Effector memory CD4-positive, alpha-beta T cell (primary cell): ENCODE measurements around the gene SMCHD1.

ENCODE experiments used
- DNase-seq, 3 donors: peaks; one replicate each; pipeline ENCODE4 v3.0.0-alpha.2; 2020
- H3K27ac ChIP-seq: 2 replicates; pipeline ENCODE4 v1.7.0; 2013; ENCODE audit warnings: mild to moderate bottlenecking, low read length, moderate library complexity; ENCODE audit not compliant: insufficient read depth, poor library complexity, severe bottlenecking
- H3K27me3 ChIP-seq: replicated peaks from 2 replicates; pipeline ENCODE4 v1.7.0; 2013; ENCODE audit warnings: mild to moderate bottlenecking, low read length; ENCODE audit not compliant: insufficient read depth, control insufficient read depth, poor library complexity, severe bottlenecking
- H3K36me3 ChIP-seq: 2 replicates; pipeline ENCODE4 v1.7.0; 2013; ENCODE audit warnings: mild to moderate bottlenecking, low read length, moderate library complexity; ENCODE audit not compliant: control insufficient read depth, insufficient read depth
- H3K4me1 ChIP-seq: 2 replicates; pipeline ENCODE4 v1.7.0; 2013; ENCODE audit warnings: low read length, mild to moderate bottlenecking; ENCODE audit not compliant: control insufficient read depth, insufficient read depth, poor library complexity, severe bottlenecking
- H3K4me3 ChIP-seq: 2 replicates; pipeline ENCODE4 v1.7.0; 2013; ENCODE audit warnings: low read length, low read depth, mild to moderate bottlenecking; ENCODE audit not compliant: insufficient read depth, poor library complexity, severe bottlenecking
- H3K9me3 ChIP-seq: 2 replicates; pipeline ENCODE4 v1.7.0; 2013; ENCODE audit warnings: mild to moderate bottlenecking, low read length, moderate library complexity; ENCODE audit not compliant: control insufficient read depth

Gene SMCHD1

GRCh38 chr18:2681993-2682603 lies 26.6 kb downstream of the SMCHD1 start:
- DNase-seq, result no peak
- peaks cover 31% of the 10 kb centered on the region for H3K36me3 ChIP-seq
- no peak overlapping the region for H3K27ac ChIP-seq
- H3K27me3 ChIP-seq, result no peaks in the 10 kb centered on the region
- no peaks in the 10 kb centered on the region for H3K4me1 ChIP-seq
- no peak overlapping the region for H3K4me3 ChIP-seq
- no peaks in the 10 kb centered on the region for H3K9me3 ChIP-seq

DNA sequence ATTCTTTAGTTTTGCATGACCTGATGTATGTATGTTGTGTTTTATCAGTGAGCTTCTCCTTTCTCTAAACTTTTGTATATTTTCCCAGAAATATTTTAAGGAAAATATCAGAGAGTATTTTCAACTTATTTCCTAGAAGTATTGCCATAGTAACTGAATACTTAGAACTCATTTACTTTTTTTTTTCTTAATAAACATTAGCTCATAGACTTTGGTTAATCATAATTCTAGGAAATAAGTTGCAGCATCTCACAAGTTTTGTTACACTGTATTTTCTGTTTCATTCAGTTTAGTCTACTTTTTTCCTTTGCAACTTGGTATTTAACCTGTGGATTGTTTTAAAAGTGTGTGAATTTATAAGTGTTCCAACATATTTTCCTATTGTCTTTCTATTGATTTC lies 27.5 kb downstream of the SMCHD1 start:
- no peaks in the 10 kb centered on the region for H3K27me3 ChIP-seq
- no peak overlapping the region for H3K4me3 ChIP-seq
- H3K9me3 ChIP-seq, result no peaks in the 10 kb centered on the region
- H3K36me3 ChIP-seq, result peaks cover 35% of the 10 kb centered on the region
- no peaks in the 10 kb centered on the region for H3K4me1 ChIP-seq
- no peak overlapping the region for H3K27ac ChIP-seq
- no peak for DNase-seq

GRCh38 chr18:2686349-2686968 lies 30.9 kb downstream of the SMCHD1 start:
- no peak for DNase-seq
- H3K9me3 ChIP-seq, result no peaks in the 10 kb centered on the region
- H3K27ac ChIP-seq, result no peak overlapping the region
- H3K27me3 ChIP-seq, result no peaks in the 10 kb centered on the region
- no peak overlapping the region for H3K4me3 ChIP-seq
- peaks cover 55% of the 10 kb centered on the region for H3K36me3 ChIP-seq
- no peaks in the 10 kb centered on the region for H3K4me1 ChIP-seq

GRCh38 chr18:2687390-2688001 lies 32.0 kb downstream of the SMCHD1 start:
- Histone ChIP-seq H3K27me3 (no peaks in the 10 kb centered on the region), H3K27ac (no peak overlapping the region), H3K4me3 (no peak overlapping the region), H3K36me3 (peaks cover 65% of the 10 kb centered on the region), H3K4me1 (no peaks in the 10 kb centered on the region), H3K9me3 (no peaks in the 10 kb centered on the region)
- no peak for DNase-seq

DNA sequence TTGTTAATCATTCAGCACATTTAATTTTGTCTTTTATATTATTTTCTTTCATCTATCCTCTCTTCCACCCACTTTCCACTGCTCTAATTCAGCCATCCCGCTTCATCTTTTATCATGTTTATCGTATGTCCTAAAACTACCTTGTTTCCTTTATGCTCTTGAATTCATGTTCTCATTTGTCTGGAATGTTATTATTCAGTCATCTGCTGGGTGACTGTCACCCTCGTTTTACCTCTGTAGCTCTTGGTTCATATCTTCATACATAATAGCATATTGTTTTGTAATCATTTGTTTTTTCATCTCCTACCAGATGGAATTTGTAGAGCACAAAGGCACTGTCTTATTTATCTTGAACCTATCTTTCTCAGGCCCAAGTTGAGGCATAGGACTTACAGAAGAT lies 37.0 kb downstream of the SMCHD1 start:
- Histone ChIP-seq H3K4me3 (no peak overlapping the region), H3K27me3 (no peaks in the 10 kb centered on the region), H3K36me3 (peaks cover 80% of the 10 kb centered on the region), H3K27ac (no peak overlapping the region), H3K9me3 (no peaks in the 10 kb centered on the region), H3K4me1 (no peaks in the 10 kb centered on the region)
- DNase-seq, result no peak

- Histone ChIP-seq H3K36me3 (peaks cover 87% of the 10 kb centered on the region), H3K9me3 (no peaks in the 10 kb centered on the region), H3K4me3 (no peak overlapping the region), H3K27me3 (no peaks in the 10 kb centered on the region), H3K27ac (no peak overlapping the region), H3K4me1 (no peaks in the 10 kb centered on the region)
- DNase-seq, result no peak
Observed at GRCh38 chr18:2697184-2697583, 41.7 kb downstream of the SMCHD1 start.

DNA sequence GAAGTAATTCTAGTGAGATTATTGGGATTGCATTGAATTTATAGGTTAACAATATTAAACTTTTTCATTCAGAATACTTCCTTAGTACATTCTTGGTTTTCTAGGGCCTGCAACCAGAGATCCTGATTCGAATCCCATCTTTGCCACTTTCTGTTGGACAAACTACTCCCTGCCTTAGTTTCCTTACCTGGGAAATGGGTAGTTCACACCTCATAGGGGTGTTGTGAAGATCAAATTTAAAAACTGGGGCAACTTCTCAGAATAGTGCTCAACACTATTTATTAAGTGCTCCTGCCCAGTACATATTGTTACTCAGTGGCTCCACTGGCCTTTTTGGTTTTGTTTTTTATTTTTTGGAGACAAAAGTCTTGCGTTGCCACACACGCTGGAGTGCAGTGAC lies 43.5 kb downstream of the SMCHD1 start:
- H3K27ac ChIP-seq, result no peak overlapping the region
- no peaks in the 10 kb centered on the region for H3K4me1 ChIP-seq
- H3K27me3 ChIP-seq, result no peaks in the 10 kb centered on the region
- H3K36me3 ChIP-seq, result peaks cover 90% of the 10 kb centered on the region
- no peaks in the 10 kb centered on the region for H3K9me3 ChIP-seq
- DNase-seq, result no peak
- no peak overlapping the region for H3K4me3 ChIP-seq

DNA sequence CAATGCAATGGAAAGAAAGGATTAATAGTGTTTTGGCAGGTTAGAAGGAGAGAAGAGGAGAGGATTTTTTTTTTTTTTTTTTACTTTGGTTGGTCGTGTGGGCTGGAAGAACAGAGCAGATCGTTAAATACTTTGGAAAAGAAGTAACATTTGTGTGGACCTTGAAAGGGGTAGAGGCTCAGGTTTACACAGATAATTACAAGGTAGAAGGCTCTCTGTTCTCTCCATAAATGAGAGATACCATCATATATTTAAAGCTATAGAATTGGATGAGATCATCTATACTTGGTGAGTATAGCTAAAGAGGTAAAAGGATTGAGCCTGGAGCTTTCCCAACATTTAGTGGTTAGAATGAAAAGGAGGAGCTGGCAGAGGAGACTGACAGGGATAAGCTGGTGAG lies 49.0 kb downstream of the SMCHD1 start:
- no peaks in the 10 kb centered on the region for H3K9me3 ChIP-seq
- H3K4me3 ChIP-seq, result no peak overlapping the region
- DNase-seq, result no peak
- peaks cover 94% of the 10 kb centered on the region for H3K36me3 ChIP-seq
- no peak overlapping the region for H3K27ac ChIP-seq
- H3K4me1 ChIP-seq, result no peaks in the 10 kb centered on the region
- H3K27me3 ChIP-seq, result no peaks in the 10 kb centered on the region

DNA sequence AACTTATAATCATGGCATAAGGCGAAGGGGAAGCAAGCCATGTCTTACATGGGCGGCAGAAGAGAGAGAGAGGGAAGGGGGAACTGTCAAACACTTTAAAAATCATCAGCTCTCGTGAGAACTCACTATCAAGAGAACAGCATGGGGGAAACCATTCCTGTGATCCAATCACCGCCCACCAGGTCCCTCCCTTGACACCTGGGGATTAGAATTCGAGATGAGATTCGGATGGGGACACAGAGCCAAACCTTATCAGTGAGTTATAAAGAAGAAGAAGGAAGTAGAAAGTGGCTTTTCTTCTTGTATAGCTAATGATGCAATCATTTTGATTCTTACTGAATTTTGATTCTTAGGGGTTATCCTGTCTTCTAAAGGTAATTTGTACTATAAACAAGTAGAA lies 51.4 kb downstream of the SMCHD1 start:
- no peaks in the 10 kb centered on the region for H3K27me3 ChIP-seq
- no peak overlapping the region for H3K27ac ChIP-seq
- H3K36me3 ChIP-seq, result peaks cover 92% of the 10 kb centered on the region
- no peak overlapping the region for H3K4me3 ChIP-seq
- H3K9me3 ChIP-seq, result no peaks in the 10 kb centered on the region
- H3K4me1 ChIP-seq, result no peaks in the 10 kb centered on the region
- no peak for DNase-seq

DNA sequence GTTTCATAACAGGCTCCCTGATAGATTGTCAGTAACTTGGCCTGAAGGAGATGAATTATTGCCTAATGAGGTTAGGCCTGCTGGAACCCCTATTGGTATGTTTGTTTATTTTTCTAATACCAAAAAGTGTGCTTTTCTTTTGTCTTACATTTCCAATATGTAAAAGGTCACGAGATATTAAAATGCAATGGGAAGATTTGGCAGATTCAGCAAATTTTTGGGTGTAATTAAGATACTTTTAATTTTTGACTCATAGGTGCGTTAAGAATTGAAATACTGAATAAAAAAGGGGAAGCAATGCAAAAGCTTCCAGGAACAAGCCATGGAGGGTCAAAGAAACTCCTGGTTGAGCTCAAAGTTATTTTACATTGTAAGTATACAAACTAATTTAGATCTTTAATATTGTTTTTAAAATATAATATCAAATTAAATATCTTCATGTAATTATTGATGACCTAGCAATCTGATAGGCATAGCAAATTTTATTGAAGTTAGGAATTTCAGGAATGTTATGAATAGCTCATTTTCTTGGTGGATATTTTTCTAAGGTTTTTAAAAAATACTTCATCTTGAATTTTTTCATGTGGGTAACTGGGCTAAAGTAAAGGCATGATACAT lies 52.1 kb downstream of the SMCHD1 start:
- Histone ChIP-seq H3K36me3 (peaks cover 92% of the 10 kb centered on the region), H3K27me3 (no peaks in the 10 kb centered on the region), H3K9me3 (no peaks in the 10 kb centered on the region), H3K4me1 (no peaks in the 10 kb centered on the region), H3K4me3 (no peak overlapping the region), H3K27ac (no peak overlapping the region)
- no peak for DNase-seq
